Measurements from ENCODE around the gene KCNA3.

The KCNA3 gene

DNA sequence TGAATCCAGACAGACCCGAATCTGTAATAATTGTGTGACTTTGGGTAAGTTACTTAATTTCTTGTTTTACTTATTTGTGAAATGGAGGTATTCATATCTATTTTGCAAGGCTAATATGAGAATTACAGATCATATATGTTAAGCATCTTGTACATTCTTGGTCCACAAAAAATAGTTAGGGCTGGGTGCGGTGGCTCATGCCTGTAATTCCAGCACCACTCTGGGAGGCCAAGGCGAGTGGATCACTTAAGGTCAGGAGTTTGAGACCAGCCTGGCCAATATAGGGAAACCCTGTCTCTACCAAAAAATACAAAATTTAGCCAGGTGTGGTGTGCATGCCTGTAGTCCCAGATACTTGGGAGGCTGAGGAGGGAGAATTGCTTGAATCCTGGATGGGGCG lies 22.9 kb upstream of the KCNA3 start:
- DNase-seq (ENCODE audit: low spot score) = no peak
- in situ Hi-C loops (cut with MboI; ENCODE audit: low sequenced_read_pairs, unreplicated experiment) = no loop called here
- TF ChIP-seq, protein P1, sequence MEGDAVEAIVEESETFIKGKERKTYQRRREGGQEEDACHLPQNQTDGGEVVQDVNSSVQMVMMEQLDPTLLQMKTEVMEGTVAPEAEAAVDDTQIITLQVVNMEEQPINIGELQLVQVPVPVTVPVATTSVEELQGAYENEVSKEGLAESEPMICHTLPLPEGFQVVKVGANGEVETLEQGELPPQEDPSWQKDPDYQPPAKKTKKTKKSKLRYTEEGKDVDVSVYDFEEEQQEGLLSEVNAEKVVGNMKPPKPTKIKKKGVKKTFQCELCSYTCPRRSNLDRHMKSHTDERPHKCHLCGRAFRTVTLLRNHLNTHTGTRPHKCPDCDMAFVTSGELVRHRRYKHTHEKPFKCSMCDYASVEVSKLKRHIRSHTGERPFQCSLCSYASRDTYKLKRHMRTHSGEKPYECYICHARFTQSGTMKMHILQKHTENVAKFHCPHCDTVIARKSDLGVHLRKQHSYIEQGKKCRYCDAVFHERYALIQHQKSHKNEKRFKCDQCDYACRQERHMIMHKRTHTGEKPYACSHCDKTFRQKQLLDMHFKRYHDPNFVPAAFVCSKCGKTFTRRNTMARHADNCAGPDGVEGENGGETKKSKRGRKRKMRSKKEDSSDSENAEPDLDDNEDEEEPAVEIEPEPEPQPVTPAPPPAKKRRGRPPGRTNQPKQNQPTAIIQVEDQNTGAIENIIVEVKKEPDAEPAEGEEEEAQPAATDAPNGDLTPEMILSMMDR (IDR thresholded peaks at IDR 0.05; ENCODE audit: borderline replicate concordance, control extremely low read depth, extremely low read depth, insufficient read depth, missing control alignments) = no peak

DNA sequence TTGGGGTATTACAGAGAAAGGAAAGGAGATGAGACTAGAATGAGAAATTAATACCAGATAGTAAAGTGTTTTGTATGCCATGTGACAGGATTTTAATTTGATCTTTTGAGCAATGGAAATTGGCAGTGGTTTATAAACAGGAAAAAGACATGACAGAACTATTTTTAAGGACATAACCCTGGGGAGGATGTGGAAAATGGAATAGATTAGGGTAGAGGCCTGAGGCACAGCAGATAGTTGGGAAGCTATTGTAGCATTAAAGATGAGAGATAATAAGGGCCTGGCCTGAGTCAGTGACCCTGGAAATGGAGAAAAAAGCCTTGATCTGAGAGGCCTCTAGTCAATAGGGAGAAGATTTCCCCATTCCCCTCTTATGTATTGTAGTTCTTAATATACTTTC lies 22.1 kb upstream of the KCNA3 start:
- DNase-seq (ENCODE audit: low spot score) = no peak
- TF ChIP-seq, protein P1 (IDR thresholded peaks at IDR 0.05; ENCODE audit: borderline replicate concordance, control extremely low read depth, extremely low read depth, insufficient read depth, missing control alignments) = no peak
- in situ Hi-C loops (cut with MboI; ENCODE audit: low sequenced_read_pairs, unreplicated experiment) = no loop called here

- DNase-seq (ENCODE audit: low spot score) = no peak
- in situ Hi-C loops (cut with MboI; ENCODE audit: low sequenced_read_pairs, unreplicated experiment) = no loop called here
- TF ChIP-seq, protein P1 (IDR thresholded peaks at IDR 0.05; ENCODE audit: borderline replicate concordance, control extremely low read depth, extremely low read depth, insufficient read depth, missing control alignments) = no peak
Observed at GRCh38 chr1:110690709-110691365, 16.1 kb upstream of the KCNA3 start.

- in situ Hi-C loops (cut with MboI; ENCODE audit: low sequenced_read_pairs, unreplicated experiment) = no loop called here
- no peak for DNase-seq (ENCODE audit: low spot score)
- TF ChIP-seq, protein P1 (IDR thresholded peaks at IDR 0.05; ENCODE audit: borderline replicate concordance, control extremely low read depth, extremely low read depth, insufficient read depth, missing control alignments) = no peak
Observed at GRCh38 chr1:110689868-110690267, 15.1 kb upstream of the KCNA3 start.

- no peak for DNase-seq (ENCODE audit: low spot score)
- in situ Hi-C loops (cut with MboI; ENCODE audit: low sequenced_read_pairs, unreplicated experiment) = no loop called here
- TF ChIP-seq, protein P1 (IDR thresholded peaks at IDR 0.05; ENCODE audit: borderline replicate concordance, control extremely low read depth, extremely low read depth, insufficient read depth, missing control alignments) = no peak
Observed at GRCh38 chr1:110688514-110688913, 13.8 kb upstream of the KCNA3 start.

GRCh38 chr1:110687250-110687649 lies 12.5 kb upstream of the KCNA3 start:
- in situ Hi-C loops (cut with MboI; ENCODE audit: low sequenced_read_pairs, unreplicated experiment) = no loop called here
- no peak for DNase-seq (ENCODE audit: low spot score)
- TF ChIP-seq, protein P1 (IDR thresholded peaks at IDR 0.05; ENCODE audit: borderline replicate concordance, control extremely low read depth, extremely low read depth, insufficient read depth, missing control alignments) = no peak

All from GM13976 (cell line).